Measurements from ENCODE around the gene TTC27.

DNA sequence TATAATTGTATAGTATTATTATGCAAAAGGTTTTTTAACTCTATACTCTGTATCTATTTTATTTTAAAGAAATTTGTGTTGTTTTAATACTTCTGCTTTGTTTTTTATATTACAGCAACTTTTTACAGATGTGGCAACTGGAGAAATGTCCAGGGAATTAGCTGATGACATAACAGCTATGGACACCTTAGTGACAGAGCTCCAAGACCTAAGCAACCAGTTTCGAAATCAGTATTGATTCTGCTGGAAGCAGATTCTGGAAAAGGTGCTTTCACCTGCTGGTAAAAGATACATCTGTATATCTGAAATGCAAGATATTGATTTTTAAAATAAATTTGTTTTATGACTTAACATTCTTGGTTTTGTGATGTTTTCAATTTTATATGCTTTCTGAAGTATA is 192.9 kb downstream of the TTC27 start:
- TF ChIP-seq FOXM1 (IDR thresholded peaks at IDR 0.05; ENCODE audit: borderline replicate concordance) (no peak), FOXK2 (IDR thresholded peaks at IDR 0.05) (no peak), FOXA1 (IDR thresholded peaks at IDR 0.05) (no peak), SUZ12 (IDR thresholded peaks at IDR 0.05) (no peak), ARNT (IDR thresholded peaks at IDR 0.05) (no peak), TARDBP (IDR thresholded peaks at IDR 0.05) (no peak)

Measured in HEK293T (cell line).